ENCODE measurements around the gene NDUFA12.
"Not testable (repeated sequence)": the region's sequence is repeated elsewhere in the genome, so short reads cannot be mapped to it uniquely, and the experiment has no call there.

Gene NDUFA12

GRCh38 chr12:94987076-94987669, 16.3 kb downstream of the NDUFA12 start:
- TF ChIP-seq CTCF (IDR thresholded peaks at IDR 0.05; ENCODE audit: low read depth, low read length), result no peak
- DNase-seq (ENCODE audit: low read depth in 2 of 2), result no peak

GRCh38 chr12:94985099-94985498, 18.4 kb downstream of the NDUFA12 start:
- not testable (repeated sequence) for DNase-seq (ENCODE audit: low read depth in 2 of 2); H3K4me3 ChIP-seq (replicated peaks in 1 of 2; ENCODE audit: low read depth in 2 of 2, low read length in 2 of 2)

More at GRCh38 chr12:94987076-94987669, 16.3 kb downstream of the NDUFA12 start:
- H3K4me3 ChIP-seq (replicated peaks in 1 of 2; ENCODE audit: low read depth in 2 of 2, low read length in 2 of 2), result no peak overlapping the region

- H3K4me3 ChIP-seq (replicated peaks in 1 of 2; ENCODE audit: low read depth in 2 of 2, low read length in 2 of 2), result no peak overlapping the region
- no peak for TF ChIP-seq CTCF (IDR thresholded peaks at IDR 0.05; ENCODE audit: low read depth, low read length)
These were observed 20.2 kb downstream of the NDUFA12 start for GRCh38 chr12:94983321-94983720.

GRCh38 chr12:94982456-94982855, 21.0 kb downstream of the NDUFA12 start:
- no peak overlapping the region for H3K4me3 ChIP-seq (replicated peaks in 1 of 2; ENCODE audit: low read depth in 2 of 2, low read length in 2 of 2)
- no peak for TF ChIP-seq CTCF (IDR thresholded peaks at IDR 0.05; ENCODE audit: low read depth, low read length)
- no peak for DNase-seq (ENCODE audit: low read depth in 2 of 2)

More at GRCh38 chr12:94983321-94983720, 20.2 kb downstream of the NDUFA12 start:
- DNase-seq (ENCODE audit: low read depth in 2 of 2), result no peak

GRCh38 chr12:94980577-94980976, 22.9 kb downstream of the NDUFA12 start:
- DNase-seq (ENCODE audit: low read depth in 2 of 2), result peak; percentile 46 to 56
- no peak for TF ChIP-seq CTCF (IDR thresholded peaks at IDR 0.05; ENCODE audit: low read depth, low read length)
- H3K4me3 ChIP-seq (replicated peaks in 1 of 2; ENCODE audit: low read depth in 2 of 2, low read length in 2 of 2), result no peak overlapping the region

- no peak for DNase-seq (ENCODE audit: low read depth in 2 of 2)
- no peak for TF ChIP-seq CTCF (IDR thresholded peaks at IDR 0.05; ENCODE audit: low read depth, low read length)
These were observed 23.6 kb downstream of the NDUFA12 start for GRCh38 chr12:94979941-94980340.

GRCh38 chr12:94977766-94978468, 25.6 kb downstream of the NDUFA12 start:
- H3K4me3 ChIP-seq (replicated peaks in 1 of 2; ENCODE audit: low read depth in 2 of 2, low read length in 2 of 2), result no peak overlapping the region
- no peak for DNase-seq (ENCODE audit: low read depth in 2 of 2)
- no peak for TF ChIP-seq CTCF (IDR thresholded peaks at IDR 0.05; ENCODE audit: low read depth, low read length)

More at GRCh38 chr12:94979941-94980340, 23.6 kb downstream of the NDUFA12 start:
- no peak overlapping the region for H3K4me3 ChIP-seq (replicated peaks in 1 of 2; ENCODE audit: low read depth in 2 of 2, low read length in 2 of 2)
